Skeletal muscle cell (primary cell): ENCODE measurements around the gene PPM1D.
A peak's percentile ranks its signal among the peaks of the same experiment; 100 is the strongest.
"Not testable (repeated sequence)": the region's sequence is repeated elsewhere in the genome, so short reads cannot be mapped to it uniquely, and the experiment has no call there.

Experiments used
- DNase-seq: peaks from one replicate; pipeline ENCODE4 v3.0.0-alpha.2; 2010; ENCODE audit warnings: low read depth
- H3K4me3 ChIP-seq: 2 replicates; pipeline ENCODE4 v1.5.1; 2011; ENCODE audit warnings: low read depth, mild to moderate bottlenecking, control low read depth, low read length, moderate library complexity

Gene PPM1D

GRCh38 chr17:60592750-60593149, 7.2 kb upstream of the PPM1D start:
- no peak overlapping the region for H3K4me3 ChIP-seq
- DNase-seq, result no peak

GRCh38 chr17:60593441-60594036, 6.5 kb upstream of the PPM1D start:
- not testable (repeated sequence) for H3K4me3 ChIP-seq, DNase-seq

- not testable (repeated sequence) for DNase-seq, H3K4me3 ChIP-seq
Measured at GRCh38 chr17:60594170-60594569, 5.8 kb upstream of the PPM1D start.

GRCh38 chr17:60594734-60595133, 5.3 kb upstream of the PPM1D start:
- no peak overlapping the region for H3K4me3 ChIP-seq

GRCh38 chr17:60597297-60597696, 2.7 kb upstream of the PPM1D start:
- no peak overlapping the region for H3K4me3 ChIP-seq
- no peak for DNase-seq

More at GRCh38 chr17:60594734-60595133, 5.3 kb upstream of the PPM1D start:
- DNase-seq, result no peak

GRCh38 chr17:60598001-60598736, 1.8 kb upstream of the PPM1D start:
- no peak overlapping the region for H3K4me3 ChIP-seq
- DNase-seq, result no peak

- DNase-seq, result no peak
- H3K4me3 ChIP-seq, result peak overlapping the region; percentile 94
Measured at GRCh38 chr17:60599220-60599619, 773 bp upstream of the PPM1D start.

GRCh38 chr17:60600490-60601446, 775 bp downstream of the PPM1D start:
- DNase-seq, result peak; percentile 47
- H3K4me3 ChIP-seq, result peak overlapping the region; percentile 94

GRCh38 chr17:60601447-60602384, 1.7 kb downstream of the PPM1D start:
- no peak for DNase-seq
- H3K4me3 ChIP-seq, result peak overlapping the region; percentile 94

- H3K4me3 ChIP-seq, result peak overlapping the region; percentile 94
- DNase-seq, result no peak
Measured at GRCh38 chr17:60602385-60602742, 2.4 kb downstream of the PPM1D start.

- peak overlapping the region; percentile 94 for H3K4me3 ChIP-seq
- DNase-seq, result no peak
Measured at GRCh38 chr17:60602871-60603270, 2.9 kb downstream of the PPM1D start.

- not testable (repeated sequence) for DNase-seq
Measured at GRCh38 chr17:60603477-60603876, 3.5 kb downstream of the PPM1D start.

GRCh38 chr17:60604686-60605334, 4.8 kb downstream of the PPM1D start:
- no peak for DNase-seq
- no peak overlapping the region for H3K4me3 ChIP-seq

More at GRCh38 chr17:60603477-60603876, 3.5 kb downstream of the PPM1D start:
- not testable (repeated sequence) for H3K4me3 ChIP-seq

- DNase-seq, result no peak
- H3K4me3 ChIP-seq, result no peak overlapping the region
Measured at GRCh38 chr17:60606036-60606435, 6.0 kb downstream of the PPM1D start.

GRCh38 chr17:60610473-60610872, 10.5 kb downstream of the PPM1D start:
- no peak overlapping the region for H3K4me3 ChIP-seq
- no peak for DNase-seq

- DNase-seq, H3K4me3 ChIP-seq: not testable (repeated sequence)
Measured at GRCh38 chr17:60611321-60611720, 11.3 kb downstream of the PPM1D start.

- no peak overlapping the region for H3K4me3 ChIP-seq
- DNase-seq, result no peak
Measured at GRCh38 chr17:60613325-60613724, 13.3 kb downstream of the PPM1D start.

GRCh38 chr17:60613796-60614195, 13.8 kb downstream of the PPM1D start:
- DNase-seq, result not testable (repeated sequence)

More at GRCh38 chr17:60613796-60614195, 13.8 kb downstream of the PPM1D start:
- H3K4me3 ChIP-seq, result not testable (repeated sequence)
